ENCODE measurements around the gene HDAC7. TPM values are rescaled to one million over a fixed set of nuclear protein-coding genes. Genes with fewer than 3 reads are reported as not detected.

The HDAC7 gene
- polyA plus RNA-seq (ENCODE audit: insufficient read length in 4 of 4), result 10 to 100 TPM; 74.5 to 93.2 (median 80.1) TPM

GRCh38 chr12:47819896-47820630 is at the start of gene HDAC7:
Gene HDAC7, minus strand, starts transcription at chr12:47819903. Its CDS starts 118 bp downstream, at chr12:47819785.
- DNase-seq (ENCODE audit: low read depth in 4 of 4, low spot score in 3 of 4), result no peak

DNA sequence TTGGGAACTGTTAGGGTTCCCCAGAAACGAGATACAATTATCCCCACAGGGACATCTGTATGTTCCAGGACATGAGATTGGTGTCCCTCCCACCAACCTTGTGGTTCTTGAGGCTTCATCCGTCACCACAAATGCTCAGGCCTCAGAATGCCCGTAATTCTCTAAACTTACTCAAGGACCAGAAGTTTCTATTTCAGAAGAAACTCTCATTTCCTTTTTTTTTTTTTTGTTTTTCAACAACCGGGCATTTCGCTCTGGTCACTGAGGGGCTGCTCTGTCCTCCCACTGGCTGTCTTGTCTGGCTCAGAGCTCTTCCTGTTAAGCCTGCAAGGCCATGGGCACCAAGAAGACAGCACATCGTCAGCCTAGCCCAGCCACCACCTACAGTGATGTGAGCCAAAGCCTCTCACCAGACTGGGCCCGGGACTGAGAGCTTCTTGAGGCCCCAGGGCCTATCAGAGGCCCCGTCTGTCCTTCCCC is 48.9 kb upstream of the HDAC7 start:
- no peak for DNase-seq (ENCODE audit: low read depth in 4 of 4, low spot score in 3 of 4)

DNA sequence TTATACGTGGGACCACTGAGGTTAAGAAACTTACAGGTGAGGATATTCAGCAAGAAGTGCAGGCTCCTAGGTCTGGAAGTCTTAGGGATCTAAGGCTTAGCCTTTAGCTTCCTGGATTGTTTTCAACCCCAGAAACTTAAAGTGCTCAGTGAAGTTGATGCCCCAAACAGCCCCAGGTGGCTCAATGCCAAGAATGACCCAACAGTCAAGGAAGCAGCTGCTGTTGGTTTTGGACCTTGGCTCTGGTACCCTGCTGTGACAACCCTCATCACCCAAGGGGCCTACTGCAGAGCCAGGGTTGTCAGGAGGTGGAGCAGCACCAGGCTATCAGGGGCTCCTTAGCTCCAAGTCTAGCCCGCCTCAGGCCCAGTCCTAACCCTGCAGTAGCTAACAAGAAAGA is 48.3 kb upstream of the HDAC7 start:
- no peak for DNase-seq (ENCODE audit: low read depth in 4 of 4, low spot score in 3 of 4)

GRCh38 chr12:47867495-47867941 is 47.8 kb upstream of the HDAC7 start:
- DNase-seq (ENCODE audit: low read depth in 4 of 4, low spot score in 3 of 4), result no peak

- DNase-seq (ENCODE audit: low read depth in 4 of 4, low spot score in 3 of 4), result no peak
Observed at GRCh38 chr12:47864646-47865235, 45.0 kb upstream of the HDAC7 start.

- DNase-seq (ENCODE audit: low read depth in 4 of 4, low spot score in 3 of 4), result no peak
Observed at GRCh38 chr12:47863985-47864384, 44.3 kb upstream of the HDAC7 start.

GRCh38 chr12:47863467-47863866 is 43.8 kb upstream of the HDAC7 start:
- DNase-seq (ENCODE audit: low read depth in 4 of 4, low spot score in 3 of 4), result no peak

- no peak for DNase-seq (ENCODE audit: low read depth in 4 of 4, low spot score in 3 of 4)
Observed at GRCh38 chr12:47862881-47863280, 43.2 kb upstream of the HDAC7 start.

GRCh38 chr12:47862167-47862750 is 42.6 kb upstream of the HDAC7 start:
- no peak for DNase-seq (ENCODE audit: low read depth in 4 of 4, low spot score in 3 of 4)

DNA sequence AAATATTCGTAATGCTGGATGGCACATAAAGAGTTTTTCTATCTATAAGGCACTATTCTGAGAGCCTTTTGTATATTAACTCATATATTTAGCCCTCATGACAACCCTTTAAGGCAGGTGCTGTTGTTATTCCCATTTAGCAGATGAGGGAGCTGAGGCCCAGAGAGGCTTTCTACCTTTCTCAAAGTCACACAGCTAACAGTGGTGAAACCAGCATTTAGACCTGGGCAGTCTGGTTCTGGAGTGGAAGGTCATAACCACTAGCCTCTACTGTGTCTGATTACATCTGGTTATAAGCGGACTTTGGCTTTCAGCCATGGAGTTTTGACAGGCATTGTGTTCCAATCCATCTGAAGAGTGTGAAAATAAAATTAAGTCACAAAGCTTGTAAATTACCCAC is 41.2 kb upstream of the HDAC7 start:
- DNase-seq (ENCODE audit: low read depth in 4 of 4, low spot score in 3 of 4), result no peak

- DNase-seq (ENCODE audit: low read depth in 4 of 4, low spot score in 3 of 4), result no peak
Observed at GRCh38 chr12:47860279-47860841, 40.7 kb upstream of the HDAC7 start.

DNA sequence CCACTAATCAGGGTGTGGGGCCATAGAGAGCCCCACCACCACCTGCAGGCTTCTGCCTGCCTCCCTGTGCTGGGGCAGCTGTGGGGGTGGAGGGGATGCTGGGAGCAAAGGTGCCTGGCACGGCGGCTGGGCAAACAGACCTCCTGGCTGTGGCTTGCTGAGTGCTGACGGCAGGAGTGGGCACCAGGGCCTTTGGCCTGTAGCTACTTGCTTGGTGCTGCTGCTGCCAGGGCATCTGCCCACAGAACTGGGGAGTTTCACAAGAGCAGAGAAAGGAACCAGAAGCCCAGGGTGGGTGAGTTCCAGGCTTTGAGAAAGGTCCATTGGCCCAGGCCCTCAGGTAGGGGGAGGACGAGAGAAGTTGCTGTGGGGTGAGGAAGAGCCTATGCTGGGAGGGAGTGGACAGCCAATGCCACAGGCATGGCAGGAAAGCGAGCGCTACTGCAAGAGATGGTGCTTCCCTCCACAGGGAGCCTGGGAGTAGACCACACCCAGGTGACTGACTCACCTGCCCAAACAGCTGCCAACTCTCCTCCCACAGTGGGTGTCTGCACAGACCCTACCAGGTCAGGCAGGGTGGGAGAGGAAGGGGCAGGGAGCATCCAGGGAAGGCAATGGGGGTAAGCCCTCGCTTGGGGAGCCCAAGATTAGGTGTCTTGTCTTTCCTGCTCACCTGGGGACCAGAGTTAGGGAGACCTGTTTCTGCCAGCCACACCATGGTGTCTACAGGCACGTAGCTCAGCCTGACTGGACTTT is 39.0 kb upstream of the HDAC7 start:
- no peak for DNase-seq (ENCODE audit: low read depth in 4 of 4, low spot score in 3 of 4)

DNA sequence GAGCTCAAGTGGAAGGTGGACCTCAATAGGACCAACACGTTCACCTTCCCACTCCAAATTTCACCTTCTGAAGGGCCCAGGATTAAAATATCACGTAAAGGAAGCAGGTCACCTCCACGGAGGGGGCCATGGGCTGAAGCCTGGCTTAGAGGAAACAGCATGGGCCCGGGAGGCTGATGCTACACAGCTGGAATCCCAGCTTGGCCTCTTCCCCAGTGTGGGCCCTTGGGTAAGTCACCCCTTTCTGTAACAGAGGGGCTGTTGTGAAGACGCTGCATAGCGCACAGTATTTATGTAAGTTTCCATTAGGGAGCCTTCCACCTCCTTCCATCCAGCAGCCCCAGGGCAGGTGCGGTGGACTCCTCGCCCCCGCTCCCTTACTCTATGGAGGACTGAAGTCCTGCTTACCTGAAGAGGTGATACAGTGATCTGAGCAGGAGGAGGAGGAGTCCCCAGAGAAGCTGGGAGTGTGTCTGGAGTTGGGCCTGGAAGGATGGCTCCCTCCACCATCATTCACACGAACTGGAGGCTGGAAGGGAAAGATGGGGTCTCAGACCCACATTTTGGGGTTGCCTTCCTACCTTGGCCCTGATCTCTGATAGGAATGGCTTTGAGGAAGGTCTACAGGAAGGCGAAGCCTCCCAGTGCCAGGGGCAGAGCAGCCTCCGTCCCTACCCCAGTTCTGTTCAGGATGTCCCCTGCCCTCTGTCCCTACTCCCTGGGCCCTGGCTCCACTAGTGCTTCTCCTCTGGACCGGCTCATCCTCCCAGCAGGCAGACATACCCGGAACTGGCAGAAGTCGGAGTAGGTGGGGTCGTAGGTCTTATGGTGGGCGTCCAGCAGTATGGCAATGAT is 37.2 kb upstream of the HDAC7 start:
- no peak for DNase-seq (ENCODE audit: low read depth in 4 of 4, low spot score in 3 of 4)

DNA sequence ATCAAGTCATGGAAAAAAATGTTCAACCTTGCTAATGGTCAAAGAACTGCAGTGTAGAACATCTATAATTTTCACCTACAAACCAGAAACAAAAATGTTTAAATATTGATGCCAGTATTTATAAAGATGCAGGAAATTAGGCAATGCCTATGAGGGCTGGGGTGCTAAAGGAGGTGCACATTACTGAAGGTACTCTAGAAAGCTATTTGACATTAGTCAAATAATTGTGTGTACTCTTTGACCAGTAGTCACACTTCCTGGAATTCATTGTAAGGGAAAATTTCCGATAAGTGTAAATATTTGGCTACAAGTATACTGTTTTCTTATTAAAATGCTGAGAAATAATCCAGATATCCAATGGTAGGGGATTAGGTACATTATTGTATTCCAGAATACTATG is 36.4 kb upstream of the HDAC7 start:
- no peak for DNase-seq (ENCODE audit: low read depth in 4 of 4, low spot score in 3 of 4)

GRCh38 chr12:47855502-47855901 is 35.8 kb upstream of the HDAC7 start:
- no peak for DNase-seq (ENCODE audit: low read depth in 4 of 4, low spot score in 3 of 4)

- DNase-seq (ENCODE audit: low read depth in 4 of 4, low spot score in 3 of 4), result no peak
Observed at GRCh38 chr12:47854531-47854930, 34.8 kb upstream of the HDAC7 start.

DNA sequence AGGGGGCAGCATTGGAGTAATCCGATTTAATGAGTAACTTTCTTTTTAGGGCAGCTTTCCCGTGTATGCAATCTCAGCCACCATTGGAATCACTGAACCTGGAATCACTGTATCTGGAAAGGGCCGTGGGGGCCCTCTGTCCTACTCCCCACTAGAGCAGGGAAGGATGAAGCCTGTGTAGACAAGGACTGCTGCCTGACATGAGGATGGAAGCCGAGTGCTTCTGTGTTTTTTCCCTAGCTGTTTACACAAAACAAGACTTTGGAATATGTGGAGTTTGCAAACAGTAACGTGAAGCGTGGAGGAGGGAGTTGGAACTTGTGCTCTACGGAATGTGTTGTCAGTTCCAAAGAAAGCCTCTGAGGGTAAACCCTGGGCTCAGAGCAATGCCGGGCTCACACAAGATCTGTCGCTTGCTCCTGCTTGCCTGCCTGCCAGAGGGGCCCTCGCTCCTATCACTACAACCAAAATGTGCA is 32.4 kb upstream of the HDAC7 start:
- DNase-seq (ENCODE audit: low read depth in 4 of 4, low spot score in 3 of 4), result no peak

DNA sequence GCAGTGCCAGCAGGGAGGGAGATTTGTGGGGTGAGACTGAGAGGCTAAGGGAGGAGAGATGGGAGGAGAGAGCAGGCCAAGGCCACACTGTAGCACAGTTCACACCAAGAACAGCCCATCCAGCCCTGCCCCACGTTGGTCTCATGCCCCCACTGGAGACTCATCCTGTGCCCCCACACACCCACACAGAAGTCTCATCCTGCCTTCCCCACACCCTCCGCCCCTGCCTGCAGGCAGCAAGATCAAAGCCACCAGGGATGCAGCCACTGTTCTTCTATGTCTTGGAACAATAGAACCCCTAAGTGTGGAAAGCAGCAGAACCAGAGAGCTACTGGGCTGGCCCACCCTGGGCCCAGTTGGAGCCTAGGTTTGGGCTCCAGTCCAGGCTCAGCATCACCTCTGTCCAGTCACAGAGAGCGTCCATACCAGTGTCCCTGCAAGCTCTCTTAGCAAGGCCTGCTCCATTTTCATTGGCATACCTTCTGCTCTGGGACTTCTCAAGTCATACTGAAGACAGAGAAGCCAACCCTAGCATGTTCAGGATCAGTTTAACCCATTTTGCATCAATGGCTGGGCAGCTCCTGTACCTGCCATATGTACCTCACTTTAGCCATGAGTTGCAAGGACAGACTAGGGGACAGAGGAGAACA is 31.7 kb upstream of the HDAC7 start:
- no peak for DNase-seq (ENCODE audit: low read depth in 4 of 4, low spot score in 3 of 4)
